WTC11 (cell line): Measurements from ENCODE around the gene GABPB2. TPM values are rescaled to one million over a fixed set of nuclear protein-coding genes. Genes with fewer than 3 reads are reported as not detected.

Experiments
- ATF2 ChIP-seq: sonication (generic); formaldehyde crosslinking; IDR thresholded peaks from 2 replicates; pipeline ENCODE4 v1.8.1; 2022; ENCODE audit warnings: low read depth, missing genetic modification reagents, borderline replicate concordance
- ATF6 ChIP-seq: sonication (generic); formaldehyde crosslinking; IDR thresholded peaks from 2 replicates; pipeline ENCODE4 v1.8.1; 2023; ENCODE audit warnings: mild to moderate bottlenecking, missing genetic modification reagents
- CDX4 ChIP-seq: fragments of 250-450 bp; sonication (Bioruptor Pico); IDR thresholded peaks from 2 replicates; pipeline ENCODE4 v1.9.0; 2021; ENCODE audit warnings: moderate library complexity, mild to moderate bottlenecking, inconsistent platforms, borderline replicate concordance
- E2F1 ChIP-seq: sonication (generic); formaldehyde crosslinking; IDR thresholded peaks from 2 replicates; pipeline ENCODE4 v1.8.0; 2022; ENCODE audit warnings: mild to moderate bottlenecking, missing genetic modification reagents
- ETV6 ChIP-seq: sonication (generic); formaldehyde crosslinking; IDR thresholded peaks from 2 replicates; pipeline ENCODE4 v1.8.1; 2022; ENCODE audit warnings: mild to moderate bottlenecking, missing genetic modification reagents
- GTF2I ChIP-seq: fragments of 250-450 bp; sonication (Bioruptor Pico); conservative IDR thresholded peaks from 2 replicates; pipeline ENCODE4 v1.4.0; 2021; ENCODE audit warnings: mild to moderate bottlenecking
- HMGA2 ChIP-seq: fragments of 250-450 bp; sonication (Bioruptor Pico); IDR thresholded peaks from 2 replicates; pipeline ENCODE4 v1.4.0; 2021; ENCODE audit warnings: mild to moderate bottlenecking, moderate library complexity
- IRF1 ChIP-seq: sonication (generic); formaldehyde crosslinking; IDR thresholded peaks from 2 replicates; pipeline ENCODE4 v1.8.0; 2023; ENCODE audit warnings: missing genetic modification reagents
- IRF2 ChIP-seq: sonication (generic); formaldehyde crosslinking; IDR thresholded peaks from 2 replicates; pipeline ENCODE4 v1.8.0; 2022; ENCODE audit warnings: low read depth, missing genetic modification reagents, borderline replicate concordance
- KAT7 ChIP-seq: sonication (generic); formaldehyde crosslinking; IDR thresholded peaks from 2 replicates; pipeline ENCODE4 v1.8.1; 2023; ENCODE audit warnings: missing genetic modification reagents, mild to moderate bottlenecking, borderline replicate concordance
- OVOL2 ChIP-seq: fragments of 250-450 bp; sonication (Bioruptor Pico); IDR thresholded peaks from 2 replicates; pipeline ENCODE4 v1.9.0; 2021; ENCODE audit warnings: mild to moderate bottlenecking, borderline replicate concordance
- PREB ChIP-seq: sonication (generic); formaldehyde crosslinking; IDR thresholded peaks from 2 replicates; pipeline ENCODE4 v1.8.1; 2022; ENCODE audit warnings: mild to moderate bottlenecking, missing genetic modification reagents, moderate library complexity, borderline replicate concordance
- PRRX2 ChIP-seq: fragments of 250-450 bp; sonication (Bioruptor Pico); IDR thresholded peaks from 2 replicates; pipeline ENCODE4 v1.8.0; 2021; ENCODE audit warnings: mild to moderate bottlenecking
- RORB ChIP-seq: fragments of 250-450 bp; sonication (Bioruptor Pico); IDR thresholded peaks from 2 replicates; pipeline ENCODE4 v1.9.0; 2021; ENCODE audit warnings: mild to moderate bottlenecking
- TP53 ChIP-seq: sonication (generic); formaldehyde crosslinking; IDR thresholded peaks from 2 replicates; pipeline ENCODE4 v1.8.1; 2023; ENCODE audit warnings: mild to moderate bottlenecking, missing genetic modification reagents
- USF1 ChIP-seq: sonication (generic); formaldehyde crosslinking; IDR thresholded peaks from 2 replicates; pipeline ENCODE4 v1.8.0; 2022; ENCODE audit warnings: mild to moderate bottlenecking, missing genetic modification reagents
- ZNF138 ChIP-seq: sonication (generic); formaldehyde crosslinking; conservative IDR thresholded peaks from 2 replicates; pipeline ENCODE4 v1.8.1; 2022; ENCODE audit warnings: mild to moderate bottlenecking, moderate library complexity, missing genetic modification reagents
- ZNF219 ChIP-seq: sonication (generic); formaldehyde crosslinking; IDR thresholded peaks from 2 replicates; pipeline ENCODE4 v1.8.0; 2023; ENCODE audit warnings: missing genetic modification reagents, mild to moderate bottlenecking, borderline replicate concordance
- ZNF281 ChIP-seq: sonication (generic); formaldehyde crosslinking; IDR thresholded peaks from 2 replicates; pipeline ENCODE4 v1.8.0; 2023; ENCODE audit warnings: mild to moderate bottlenecking, missing genetic modification reagents
- ZNF317 ChIP-seq: sonication (generic); formaldehyde crosslinking; IDR thresholded peaks from 2 replicates; pipeline ENCODE4 v1.8.1; 2023; ENCODE audit warnings: low read depth, mild to moderate bottlenecking, moderate library complexity, missing genetic modification reagents, borderline replicate concordance
- ZNF416 ChIP-seq: fragments of 250-450 bp; sonication (Bioruptor Pico); IDR thresholded peaks from 2 replicates; pipeline ENCODE4 v1.9.0; 2021; ENCODE audit warnings: mild to moderate bottlenecking, inconsistent platforms
- ZNF532 ChIP-seq: fragments of 250-450 bp; sonication (Bioruptor Pico); IDR thresholded peaks from 2 replicates; pipeline ENCODE4 v1.9.0; 2021; ENCODE audit warnings: mild to moderate bottlenecking, borderline replicate concordance
- total RNA-seq: library from RNA; stranded (reverse); gene quantifications from 3 replicates; pipeline ENCODE4 v1.2.3, GENCODE V29; 2021

The GABPB2 gene
- total RNA-seq, 1 experiment from 2014 or later = 1.7 TPM

- TF ChIP-seq ZNF281 (CRISPR knock-in tag) (peak; percentile 38; the same call in 1 of the 2 replicates), ZNF532 (CRISPR knock-in tag) (no peak), ATF6 (CRISPR knock-in tag) (no peak), ZNF416 (CRISPR knock-in tag) (no peak), ZNF219 (CRISPR knock-in tag) (no peak), ZNF138 (CRISPR knock-in tag) (no peak), GTF2I (no peak), PRRX2 (CRISPR knock-in tag) (no peak), CDX4 (CRISPR knock-in tag) (no peak), IRF1 (CRISPR knock-in tag) (no peak), RORB (CRISPR knock-in tag) (no peak), KAT7 (CRISPR knock-in tag) (peak; percentile 91; the same call in 1 of the 2 replicates), ETV6 (CRISPR knock-in tag) (peak; percentile 76; the same call in 1 of the 2 replicates), OVOL2 (CRISPR knock-in tag) (no peak), E2F1 (CRISPR knock-in tag) (no peak), ATF2 (CRISPR knock-in tag) (no peak), PREB (CRISPR knock-in tag) (no peak), USF1 (CRISPR knock-in tag) (no peak), HMGA2 (CRISPR knock-in tag) (no peak), ZNF317 (peak; percentile 43; the same call in 1 of the 2 replicates), TP53 (CRISPR knock-in tag) (peak; percentile 24), IRF2 (no peak)
Observed at GRCh38 chr1:151059109-151060006, 11.2 kb upstream of the GABPB2 start, which contains the start of gene CDC42SE1 (continued).
